ENCODE measurements around the gene PLEK2.
"Not testable (repeated sequence)": the region's sequence is repeated elsewhere in the genome, so short reads cannot be mapped to it uniquely, and the experiment has no call there.

The PLEK2 gene

GRCh38 chr14:67358924-67359774 is 52.8 kb downstream of the PLEK2 start:
- DNase-seq = no peak

GRCh38 chr14:67357969-67358354 is 54.0 kb downstream of the PLEK2 start:
- no peak for DNase-seq

GRCh38 chr14:67357186-67357968 is 54.6 kb downstream of the PLEK2 start:
- no peak for DNase-seq

- no peak for DNase-seq
Observed at GRCh38 chr14:67352055-67352454, 59.9 kb downstream of the PLEK2 start.

- DNase-seq = no peak
Observed at GRCh38 chr14:67345583-67345982, 66.4 kb downstream of the PLEK2 start.

GRCh38 chr14:67343601-67344230 is 68.2 kb downstream of the PLEK2 start:
- DNase-seq = no peak

- not testable (repeated sequence) for DNase-seq
Observed at GRCh38 chr14:67341231-67341630, 70.7 kb downstream of the PLEK2 start.

Measured in T-helper 2 cell (primary cell).